Esophagus squamous epithelium (tissue), 4 donors: Measurements from ENCODE around the gene CDC16.

Experiments used
- POLR2A ChIP-seq, 4 donors: fragments of 450-650 bp; IDR thresholded peaks; one replicate each; pipeline ENCODE4 v1.6.1; 2017; ENCODE audit warnings: antibody characterized with exemption in 4 of 4, mild to moderate bottlenecking in 4 of 4, moderate library complexity in 3 of 4
- TF ChIP-seq, protein P1 (sequence below), 6 experiments: fragments of 450-650 bp in 4 of 6; fragments of 200-600 bp in 2 of 6; sonication (generic) in 2 of 6; IDR thresholded peaks; one replicate each; pipeline ENCODE4 v1.5.1; 2016 to 2019; ENCODE audit warnings: antibody characterized with exemption in 6 of 6, mild to moderate bottlenecking in 4 of 6, moderate library complexity in 4 of 6

DNA sequence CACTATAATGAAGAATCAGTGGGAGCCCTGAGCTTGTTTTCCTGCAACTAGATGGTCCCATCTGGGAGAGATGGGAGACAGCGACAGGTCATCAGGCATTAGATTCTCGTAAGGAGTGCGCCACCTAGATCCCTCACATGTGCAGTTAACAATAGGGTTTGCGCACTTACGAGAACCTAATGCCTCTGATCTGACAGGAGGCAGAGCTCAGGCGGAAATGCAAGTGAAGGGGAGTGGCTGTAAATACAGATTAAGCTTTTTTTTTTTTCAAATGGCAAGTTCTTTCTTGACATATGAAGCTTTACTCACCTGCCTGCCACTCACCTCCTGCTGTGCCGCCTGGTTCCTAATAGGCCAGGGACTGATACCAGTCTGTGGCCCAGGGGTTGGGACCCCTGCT lies 14.4 kb downstream of the CDC16 start:
- TF ChIP-seq, protein P1, sequence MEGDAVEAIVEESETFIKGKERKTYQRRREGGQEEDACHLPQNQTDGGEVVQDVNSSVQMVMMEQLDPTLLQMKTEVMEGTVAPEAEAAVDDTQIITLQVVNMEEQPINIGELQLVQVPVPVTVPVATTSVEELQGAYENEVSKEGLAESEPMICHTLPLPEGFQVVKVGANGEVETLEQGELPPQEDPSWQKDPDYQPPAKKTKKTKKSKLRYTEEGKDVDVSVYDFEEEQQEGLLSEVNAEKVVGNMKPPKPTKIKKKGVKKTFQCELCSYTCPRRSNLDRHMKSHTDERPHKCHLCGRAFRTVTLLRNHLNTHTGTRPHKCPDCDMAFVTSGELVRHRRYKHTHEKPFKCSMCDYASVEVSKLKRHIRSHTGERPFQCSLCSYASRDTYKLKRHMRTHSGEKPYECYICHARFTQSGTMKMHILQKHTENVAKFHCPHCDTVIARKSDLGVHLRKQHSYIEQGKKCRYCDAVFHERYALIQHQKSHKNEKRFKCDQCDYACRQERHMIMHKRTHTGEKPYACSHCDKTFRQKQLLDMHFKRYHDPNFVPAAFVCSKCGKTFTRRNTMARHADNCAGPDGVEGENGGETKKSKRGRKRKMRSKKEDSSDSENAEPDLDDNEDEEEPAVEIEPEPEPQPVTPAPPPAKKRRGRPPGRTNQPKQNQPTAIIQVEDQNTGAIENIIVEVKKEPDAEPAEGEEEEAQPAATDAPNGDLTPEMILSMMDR (IDR thresholded peaks at IDR 0.05), result peak in 1 of 6 experiments; percentile 25
- TF ChIP-seq POLR2A (IDR thresholded peaks at IDR 0.05), result no peak
